IPS-NIHi7 (cell line): Measurements from ENCODE around the gene KCNB1.

Experiments
- DNase-seq: peaks from one replicate; pipeline ENCODE4 v3.0.0; 2012; ENCODE audit warnings: mixed read lengths; ENCODE audit errors: extremely low spot score

The KCNB1 gene

DNA sequence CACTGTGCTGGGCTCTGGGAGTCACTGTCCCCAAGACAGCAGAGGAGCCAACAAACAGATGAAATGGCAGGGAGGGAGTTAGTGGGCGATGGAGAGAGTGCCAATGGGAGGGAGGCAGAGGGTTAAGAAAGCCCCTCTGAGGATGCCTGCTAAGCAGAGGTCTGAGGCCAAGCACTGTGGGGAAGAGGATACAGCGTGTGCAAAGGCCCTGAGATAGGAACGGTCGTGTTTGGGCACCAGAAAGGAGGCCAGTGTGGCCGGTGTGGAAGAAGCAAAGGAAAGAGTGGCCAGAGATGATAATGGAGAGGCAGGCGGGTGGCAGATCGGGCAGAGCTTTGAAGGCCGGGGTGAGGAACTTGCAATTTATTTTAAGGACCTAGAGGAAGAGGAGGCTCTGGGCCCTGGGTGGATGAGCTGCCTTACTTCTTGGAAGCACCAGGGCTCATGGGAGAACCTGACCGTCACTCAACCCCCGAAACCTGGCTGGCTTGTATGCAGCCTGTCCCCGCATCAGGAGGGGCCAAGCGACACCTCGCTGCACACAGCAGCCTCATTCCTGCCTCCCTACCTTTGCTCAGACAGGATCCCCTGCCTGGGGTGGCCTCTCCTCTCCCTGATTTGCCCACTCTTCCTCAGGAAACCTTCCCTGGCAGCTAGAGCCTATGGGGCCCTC is 73.0 kb downstream of the KCNB1 start:
- no peak for DNase-seq

DNA sequence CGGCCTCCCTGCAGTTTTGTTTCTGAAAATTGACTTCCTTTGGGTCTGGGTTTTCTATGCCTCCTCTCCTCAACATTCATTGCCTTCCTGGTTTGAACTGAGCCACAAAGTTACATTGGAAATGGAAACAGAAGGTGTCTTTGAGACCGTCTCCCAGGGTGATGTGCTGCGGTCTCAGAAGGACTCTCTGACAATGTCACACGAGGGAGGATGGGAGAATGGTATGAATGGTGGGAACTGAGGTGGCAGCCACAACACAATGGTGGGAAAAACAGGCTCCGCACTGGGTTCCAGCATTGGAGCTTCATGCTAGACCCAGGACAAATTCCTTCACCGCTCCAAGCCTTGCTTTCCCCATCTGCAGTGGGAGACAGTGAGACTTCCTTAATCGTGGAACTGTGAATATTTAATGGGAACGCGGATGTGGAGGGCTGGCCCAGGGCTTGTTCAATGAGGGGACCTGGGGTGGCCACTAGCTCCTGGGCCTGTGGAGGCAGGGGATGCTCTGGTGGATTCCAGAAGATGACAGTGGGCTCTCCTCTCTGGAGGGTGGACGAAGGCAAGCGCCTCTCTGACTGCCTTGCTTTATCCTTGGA is 73.9 kb downstream of the KCNB1 start:
- DNase-seq = no peak

DNA sequence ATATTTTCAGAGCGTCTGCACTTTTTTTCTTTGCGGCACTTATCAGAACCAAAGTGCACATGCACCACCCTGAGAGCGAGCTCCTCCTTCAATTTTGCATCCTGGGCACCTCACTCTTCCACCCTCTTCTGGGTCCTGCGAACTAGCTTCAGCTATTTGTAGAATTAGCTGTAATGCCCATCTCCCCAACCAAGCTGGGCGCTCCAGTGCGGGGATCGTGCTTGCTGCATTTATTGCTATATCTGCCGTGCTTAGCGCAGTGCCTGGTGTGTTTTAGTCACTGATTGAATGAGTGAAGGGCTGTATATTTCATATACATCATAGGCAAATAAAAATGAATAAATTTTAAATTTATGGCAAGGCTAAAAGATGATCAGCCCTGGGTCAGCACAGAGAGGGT is 75.8 kb downstream of the KCNB1 start:
- no peak for DNase-seq

DNA sequence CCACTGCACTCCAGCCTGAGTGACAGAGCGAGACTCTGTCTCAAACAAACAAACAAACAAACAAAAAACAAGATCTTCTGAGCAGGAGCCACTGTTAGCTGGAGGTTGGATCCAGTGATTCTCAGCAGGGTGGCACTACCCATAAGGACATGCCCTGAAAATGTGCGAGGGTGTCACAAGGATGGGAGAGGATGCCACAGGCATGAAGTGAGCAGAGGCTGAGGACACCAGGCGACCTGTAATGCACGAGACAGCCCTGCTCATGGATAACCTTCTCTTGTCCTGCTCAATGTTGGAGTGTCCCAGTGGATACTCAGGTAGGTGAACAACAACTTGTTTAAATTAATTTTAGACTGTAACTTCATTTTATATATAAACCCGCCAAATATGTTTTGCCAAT is 76.8 kb downstream of the KCNB1 start:
- DNase-seq = no peak

DNA sequence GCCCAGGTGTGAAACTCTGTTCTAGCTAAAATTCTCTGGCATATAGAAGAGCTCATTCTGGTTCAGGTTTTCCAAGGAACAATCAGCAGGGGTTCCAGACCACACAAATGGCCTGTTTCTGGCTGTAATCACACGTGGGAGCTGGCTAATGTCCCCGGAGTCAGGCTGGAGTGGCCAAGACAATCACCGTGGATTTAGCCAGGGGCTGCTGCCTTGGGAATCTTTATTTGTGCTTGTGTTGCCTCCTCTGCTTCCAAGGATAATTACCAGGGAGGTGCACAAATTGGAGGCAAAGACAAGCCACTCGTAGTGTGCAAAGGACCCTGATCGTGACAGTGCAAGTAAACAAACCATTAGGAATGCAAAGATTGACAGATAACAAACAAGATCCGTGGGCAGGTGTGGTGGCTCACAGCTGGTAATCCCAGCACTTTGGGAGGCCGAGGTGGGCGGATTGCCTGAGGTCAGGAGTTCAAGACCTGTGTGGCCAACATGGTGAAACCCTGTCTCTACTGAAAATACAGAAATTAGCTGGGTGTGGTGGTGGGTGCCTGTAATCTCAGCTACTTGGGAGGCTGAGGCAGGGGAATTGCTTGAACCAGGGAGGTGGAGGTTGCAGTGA is 77.3 kb downstream of the KCNB1 start:
- DNase-seq = no peak

DNA sequence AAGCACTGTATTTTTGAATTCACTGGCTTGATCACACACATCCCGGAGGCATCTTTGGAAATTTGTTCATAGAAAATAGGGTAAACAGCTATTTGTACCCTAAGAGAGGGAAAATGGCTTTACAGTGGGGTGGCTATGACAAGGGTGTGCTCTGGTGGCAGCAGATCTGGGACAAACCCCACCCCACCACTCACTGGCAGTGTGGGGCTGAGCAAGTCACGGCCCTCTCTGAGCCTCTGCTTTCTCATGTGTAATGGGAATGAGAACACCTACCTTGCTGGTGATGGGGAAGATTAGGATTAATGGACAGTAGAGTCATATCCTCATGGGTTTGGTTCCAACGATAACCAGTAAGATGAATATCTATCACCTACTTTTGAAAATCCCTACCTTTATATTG is 78.0 kb downstream of the KCNB1 start:
- DNase-seq = no peak

DNA sequence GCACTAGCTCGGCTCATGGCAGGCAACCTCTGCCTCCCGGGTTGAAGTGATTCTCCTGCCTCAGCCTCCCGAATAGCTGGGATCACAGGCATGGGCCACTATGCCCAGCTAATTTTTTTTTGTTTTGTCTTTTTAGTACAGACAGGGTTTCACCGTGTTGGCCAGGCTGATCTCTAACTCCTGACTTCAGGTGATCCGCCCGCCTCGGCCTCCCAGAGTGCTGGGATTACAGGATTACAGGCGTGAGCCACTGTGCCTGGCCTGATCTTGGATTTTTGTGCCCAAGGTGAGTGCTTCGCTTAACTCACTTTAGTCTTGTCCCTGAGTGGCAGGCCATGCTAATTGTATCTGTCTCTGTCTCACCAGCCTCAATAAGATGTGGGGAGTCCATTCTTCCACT is 78.6 kb downstream of the KCNB1 start:
- no peak for DNase-seq

DNA sequence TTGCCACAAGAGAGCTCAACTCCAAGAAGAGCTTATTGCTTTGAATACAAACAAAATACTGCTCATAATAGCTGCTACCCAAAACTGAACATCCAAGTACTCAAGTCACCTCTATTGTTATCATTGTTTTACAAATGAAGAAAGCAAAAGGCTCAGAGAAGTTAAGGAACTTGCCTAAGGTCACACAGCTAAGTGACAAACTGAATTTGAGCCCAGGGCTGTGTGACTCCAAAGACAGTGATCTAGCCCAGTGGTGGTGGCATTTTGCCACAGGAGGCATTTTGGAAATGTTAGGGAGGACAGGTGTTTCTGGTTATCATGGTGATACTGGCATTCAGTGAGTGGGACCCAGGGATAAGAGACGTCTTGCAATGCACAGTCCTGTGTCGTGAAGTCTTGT is 79.5 kb downstream of the KCNB1 start:
- no peak for DNase-seq

DNA sequence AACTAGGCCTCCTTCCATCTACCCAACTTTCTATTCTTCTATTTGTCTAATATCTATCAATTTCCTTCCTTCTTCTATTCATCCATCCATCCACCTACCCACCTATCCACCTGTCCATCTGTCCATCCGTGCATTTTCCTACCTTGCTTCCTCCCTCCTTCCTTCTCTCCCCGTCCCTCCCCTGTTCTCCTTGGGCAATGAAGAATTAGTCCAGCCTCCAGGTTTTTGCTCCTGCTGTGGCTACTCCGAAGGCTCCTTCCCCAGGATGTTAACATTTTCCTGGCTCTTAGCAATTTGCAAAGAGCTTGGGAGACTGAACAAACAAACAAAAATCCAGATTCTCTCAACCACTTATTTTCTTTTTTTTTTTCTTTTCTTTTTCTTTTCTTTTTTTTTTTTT is 81.6 kb downstream of the KCNB1 start:
- no peak for DNase-seq

DNA sequence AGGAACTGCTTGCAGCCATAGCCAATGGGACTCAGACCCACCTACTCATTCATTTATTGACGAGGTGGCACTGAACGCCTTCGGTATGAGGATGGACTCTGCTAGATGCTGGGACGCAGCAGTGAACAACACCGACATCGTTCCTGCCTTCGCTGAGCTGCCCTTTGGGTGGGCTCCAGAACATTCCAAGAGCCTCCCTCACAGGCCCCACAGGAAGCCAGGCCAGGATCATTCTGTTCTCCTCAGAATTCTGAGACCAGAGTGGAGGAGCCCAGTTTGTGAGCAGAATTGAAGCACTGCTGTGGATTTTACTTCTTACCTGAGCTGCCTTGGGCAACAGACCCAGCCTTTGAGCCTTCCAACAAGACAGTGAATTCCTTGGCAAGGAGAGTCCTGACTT is 82.1 kb downstream of the KCNB1 start:
- DNase-seq = no peak

DNA sequence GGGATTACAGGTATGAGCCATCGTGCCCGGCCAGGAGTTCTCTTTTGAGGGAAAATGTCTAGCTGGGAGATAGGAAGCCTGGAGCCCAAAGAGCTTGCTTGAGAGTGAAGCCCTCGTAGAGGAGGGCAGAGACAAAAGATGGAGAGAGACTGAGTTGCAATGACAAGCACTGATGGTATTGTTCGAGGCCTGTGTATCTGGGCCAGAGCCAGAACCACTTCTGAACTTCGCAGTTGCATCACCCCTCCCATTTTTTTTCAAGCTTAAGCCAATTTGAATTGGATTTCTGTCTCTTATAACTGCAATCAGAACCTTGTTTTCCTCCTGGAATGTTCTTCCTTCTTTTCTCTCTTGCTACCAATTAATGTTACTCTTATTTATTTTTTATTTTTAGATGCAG is 83.1 kb downstream of the KCNB1 start:
- DNase-seq = no peak

DNA sequence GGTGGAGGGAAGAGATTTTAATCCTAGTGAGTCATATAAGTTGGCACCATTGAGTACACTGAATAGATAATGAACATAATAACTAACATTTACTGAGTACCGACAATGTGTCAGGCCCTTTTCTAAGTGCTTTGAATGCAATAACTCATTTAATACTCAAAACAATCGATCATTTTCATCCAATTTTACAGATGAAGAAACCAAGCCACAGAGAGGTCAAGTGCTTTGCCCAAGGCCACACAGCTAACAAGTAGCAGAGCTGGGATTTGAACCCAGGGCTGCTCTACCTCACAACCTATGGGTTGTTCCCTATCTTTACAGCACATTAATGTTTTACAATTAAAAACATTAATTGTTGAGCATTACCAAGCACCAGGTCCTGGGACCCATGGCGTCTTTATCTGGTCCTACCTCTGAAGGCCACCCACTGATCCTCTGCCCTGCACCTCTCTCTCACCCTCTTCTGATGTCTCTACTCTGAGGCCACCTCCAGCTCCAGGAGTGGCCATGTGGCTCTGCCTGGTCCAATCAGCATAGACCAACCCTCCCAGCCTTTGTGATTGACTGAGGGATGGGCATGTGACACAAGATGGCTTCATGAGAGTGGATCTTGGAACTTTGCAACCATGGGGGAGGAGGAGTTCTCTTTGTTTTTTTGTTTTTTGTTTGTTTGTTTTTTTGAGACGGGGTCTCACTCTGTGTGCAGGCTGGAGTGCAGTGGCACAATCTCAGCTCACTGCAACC is 83.9 kb downstream of the KCNB1 start:
- no peak for DNase-seq

DNA sequence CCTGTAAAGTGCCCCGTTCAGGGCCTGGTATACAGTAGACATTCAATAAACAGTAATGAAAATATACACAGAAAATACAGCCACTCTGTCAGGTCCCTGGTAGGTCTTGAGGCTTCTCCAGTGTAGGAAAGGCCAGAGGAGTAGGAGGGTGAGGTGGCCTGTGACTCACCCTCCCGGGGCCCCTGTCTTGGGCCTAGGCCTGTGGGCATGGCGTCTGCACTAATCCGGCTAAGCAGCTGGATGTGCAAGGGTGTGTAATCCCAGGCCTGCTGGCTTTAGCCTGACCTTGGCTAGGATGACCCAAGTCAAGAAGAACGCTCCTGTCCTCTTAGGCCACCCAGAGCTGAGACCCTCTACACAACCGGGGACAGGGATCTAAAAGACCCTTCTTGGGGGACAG is 84.9 kb downstream of the KCNB1 start:
- DNase-seq = no peak

DNA sequence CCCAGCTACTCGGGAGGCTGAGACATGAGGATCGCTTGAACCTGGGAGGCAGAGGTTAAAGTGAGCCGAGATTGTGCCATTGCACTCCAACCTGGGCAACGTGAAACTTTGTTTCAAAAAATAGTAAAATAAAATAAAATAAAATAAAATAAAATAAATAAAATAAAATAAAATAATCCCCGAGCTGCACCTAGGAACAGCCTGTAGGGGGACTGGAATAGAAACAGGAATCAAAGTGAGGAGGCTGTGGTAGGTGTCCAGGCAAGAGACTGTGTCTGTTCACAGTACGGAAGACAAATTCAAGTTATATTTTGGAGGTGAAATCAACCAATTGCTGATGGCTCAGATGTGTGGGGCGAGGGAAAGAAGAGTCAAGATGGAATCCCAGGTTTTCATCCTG is 86.2 kb downstream of the KCNB1 start:
- no peak for DNase-seq

DNA sequence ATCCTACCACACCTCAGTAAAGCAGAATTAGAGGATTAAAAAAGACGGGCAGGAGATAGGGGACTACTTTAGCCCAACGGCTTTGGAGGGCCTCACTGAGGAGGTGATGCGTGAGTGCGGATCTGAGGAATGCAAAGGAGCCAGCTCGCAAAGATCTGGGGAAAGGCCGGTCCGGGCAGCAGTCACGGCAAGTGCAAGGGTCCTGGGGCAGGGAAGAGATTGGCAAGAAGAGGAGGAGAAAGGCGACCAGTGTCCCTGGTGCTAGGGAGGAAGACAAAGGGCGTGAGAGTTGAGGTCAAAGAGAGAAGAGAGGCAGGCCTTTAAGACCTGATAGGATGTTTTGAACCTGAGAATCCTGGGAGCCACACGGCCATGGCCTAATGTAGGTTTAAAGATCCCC is 86.8 kb downstream of the KCNB1 start:
- DNase-seq = no peak

DNA sequence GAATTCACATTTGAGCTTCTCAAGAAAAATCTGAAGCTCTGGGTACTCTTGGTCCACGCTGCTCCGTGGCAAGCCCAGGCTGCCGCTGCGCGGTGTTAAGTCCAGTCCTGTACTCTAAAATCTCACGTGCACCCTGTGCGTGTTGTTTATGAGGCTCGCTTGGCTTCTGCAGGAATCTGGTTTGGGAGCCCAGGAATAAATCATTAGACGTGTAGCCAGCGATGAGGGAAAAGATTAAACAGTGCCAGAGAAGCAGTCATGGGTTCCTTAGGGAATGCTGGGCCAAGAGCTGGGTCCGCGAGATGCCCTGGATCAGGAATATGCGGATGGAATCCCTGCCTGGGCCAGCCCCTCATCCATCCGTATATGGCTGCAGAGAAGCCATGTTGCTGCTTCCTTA is 87.3 kb downstream of the KCNB1 start:
- DNase-seq = no peak

DNA sequence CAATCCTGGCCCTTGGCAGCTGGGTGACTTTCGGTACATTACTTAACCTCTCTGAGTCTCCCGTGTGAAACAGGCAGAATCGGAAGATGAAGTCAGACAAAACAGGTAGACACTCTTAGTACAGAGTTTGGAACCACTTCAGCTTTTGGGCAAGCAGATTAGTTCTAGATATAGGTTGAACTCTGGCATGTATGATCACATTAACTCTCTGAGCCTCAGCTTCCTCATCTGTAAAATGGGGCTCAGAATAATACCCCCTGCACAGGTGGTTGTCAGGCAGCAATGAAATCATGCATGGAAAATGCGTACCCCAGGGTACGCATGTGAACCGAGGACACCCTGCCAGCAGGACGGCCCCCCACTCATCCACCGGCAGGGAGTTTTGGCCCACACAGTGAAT is 87.7 kb downstream of the KCNB1 start:
- no peak for DNase-seq

DNA sequence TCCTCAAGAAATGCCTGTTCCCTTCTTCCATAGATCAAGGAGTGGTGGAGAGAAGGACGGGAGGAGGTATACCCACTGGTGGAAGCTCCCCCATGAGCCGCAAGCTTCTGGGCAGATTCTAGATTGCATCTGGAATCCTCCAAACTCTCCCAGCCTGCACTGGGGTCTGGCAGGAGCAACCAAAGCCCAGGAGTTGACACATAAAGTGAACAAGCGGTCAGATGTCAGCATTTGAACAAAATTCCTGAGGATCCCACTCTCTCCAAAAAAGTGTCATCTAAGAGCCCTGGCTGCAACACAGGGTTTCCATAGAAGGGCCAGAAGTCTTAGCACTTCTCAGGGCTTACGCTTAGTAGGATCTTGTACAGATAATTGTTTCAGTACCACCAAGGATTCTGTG is 88.2 kb downstream of the KCNB1 start:
- DNase-seq = no peak

DNA sequence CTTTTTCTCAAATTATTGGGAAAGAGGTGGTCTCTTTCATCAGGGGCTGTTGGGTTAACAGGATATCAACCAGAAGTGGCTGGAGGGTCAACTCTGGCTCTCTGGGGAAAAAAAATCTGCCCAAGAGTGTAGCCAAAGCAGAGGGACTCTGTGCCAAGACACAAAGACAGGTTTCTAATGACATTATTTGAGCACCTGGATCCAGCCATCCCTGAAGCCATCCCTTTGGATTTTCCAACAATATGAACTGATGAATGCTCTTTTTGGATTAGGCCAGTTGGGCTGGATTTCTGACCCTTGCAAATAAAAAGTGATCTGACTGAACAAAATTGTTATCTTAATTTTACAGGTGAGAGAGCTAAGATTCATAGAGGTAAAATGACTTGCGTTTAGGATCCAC is 88.7 kb downstream of the KCNB1 start:
- no peak for DNase-seq

DNA sequence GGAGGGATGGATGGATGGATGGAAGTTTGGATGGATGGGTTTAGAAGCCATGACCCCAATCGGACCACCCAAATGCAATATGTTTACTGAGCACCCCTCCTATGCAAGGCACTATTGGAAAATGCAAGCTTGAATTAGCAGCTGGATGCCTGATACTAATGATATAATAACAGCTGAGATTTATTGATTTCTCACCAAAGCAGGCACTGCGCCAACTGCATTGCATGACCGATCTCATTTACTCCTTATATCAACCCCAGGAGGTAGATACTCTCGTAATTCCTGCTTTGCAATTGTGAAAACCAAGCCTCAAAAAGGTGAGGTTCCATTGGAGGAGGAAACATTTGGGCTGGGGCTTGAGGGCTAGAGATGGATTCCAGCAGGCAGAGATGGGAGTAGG is 89.7 kb downstream of the KCNB1 start:
- DNase-seq = no peak

DNA sequence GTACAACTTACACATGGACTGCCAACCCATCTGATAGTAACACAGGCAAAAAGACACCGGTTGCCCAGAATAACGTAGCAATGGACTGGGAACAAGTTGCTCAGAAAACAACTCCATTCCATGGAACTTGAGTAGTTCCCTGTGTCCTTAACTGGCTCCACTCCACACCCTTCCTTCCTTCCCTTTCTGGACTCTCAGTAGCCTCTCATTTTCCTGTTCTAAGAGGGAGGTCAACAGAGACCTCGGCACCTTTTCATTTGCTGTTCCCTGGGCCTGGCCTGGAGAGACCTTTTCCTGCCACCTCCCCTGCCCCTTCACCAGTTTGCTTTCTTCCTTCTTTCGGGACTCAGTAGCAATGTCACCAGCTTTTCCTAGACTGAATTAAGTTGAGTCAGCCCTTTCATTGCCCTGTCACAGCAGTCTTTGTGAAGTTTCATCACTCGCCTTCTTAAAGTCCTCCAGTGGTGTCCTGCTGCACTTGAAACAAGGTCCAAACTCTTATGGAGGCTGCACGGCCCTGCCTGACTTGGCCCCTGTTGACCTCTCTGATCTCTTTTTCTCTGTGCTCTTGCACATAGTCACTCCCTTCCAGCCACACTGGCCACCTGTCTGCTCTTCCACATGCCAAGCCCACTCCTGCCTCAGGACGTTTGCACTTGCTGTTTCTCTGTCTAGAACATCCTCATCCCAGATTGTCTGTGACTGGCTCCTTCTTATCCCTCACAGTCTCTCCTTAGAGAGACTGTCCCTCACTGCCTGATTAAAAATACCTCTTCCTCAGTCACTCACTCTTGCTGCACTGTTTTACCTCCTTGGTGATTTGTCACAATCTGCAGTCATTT is 90.8 kb downstream of the KCNB1 start:
- DNase-seq = no peak

DNA sequence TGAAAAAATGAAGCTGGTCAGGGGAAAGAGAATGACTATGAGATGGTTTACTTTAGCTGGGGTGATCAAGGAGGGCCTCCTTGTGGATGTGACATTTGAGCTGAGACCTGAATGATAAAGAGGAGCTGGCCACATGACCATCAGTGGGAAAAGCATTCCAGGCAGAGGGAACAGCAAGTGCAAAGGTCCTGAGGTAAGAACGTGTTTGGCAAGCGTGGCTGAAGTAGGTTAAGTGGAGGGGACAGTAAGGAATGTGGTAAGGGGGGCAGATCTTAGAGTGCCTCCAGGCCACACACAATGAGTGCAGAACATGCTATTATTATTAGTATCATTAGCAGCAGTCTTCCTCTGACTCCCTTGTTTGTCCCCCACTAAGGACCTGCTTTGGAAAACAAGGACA is 92.6 kb downstream of the KCNB1 start:
- DNase-seq = no peak
